Adipocyte (in vitro differentiated cells): Measurements from ENCODE around the gene ANKRD11.
"Not testable (repeated sequence)": the region's sequence is repeated elsewhere in the genome, so short reads cannot be mapped to it uniquely, and the experiment has no call there.

Source experiments
- DNase-seq: peaks from one replicate; pipeline ENCODE4 v3.0.0-alpha.2; 2015; ENCODE audit warnings: low read depth
- H3K27me3 ChIP-seq: replicated peaks from 2 replicates; pipeline ENCODE4 v1.7.0; 2013; ENCODE audit warnings: mild to moderate bottlenecking, low read length, moderate library complexity; ENCODE audit not compliant: control insufficient read depth, insufficient read depth
- H3K36me3 ChIP-seq: 2 replicates; pipeline ENCODE4 v1.7.0; 2013; ENCODE audit warnings: low read length, mild to moderate bottlenecking, moderate library complexity; ENCODE audit not compliant: control insufficient read depth, insufficient read depth, severe bottlenecking
- H3K4me1 ChIP-seq: 2 replicates; pipeline ENCODE4 v1.7.0; 2013; ENCODE audit warnings: mild to moderate bottlenecking, low read length, moderate library complexity; ENCODE audit not compliant: control insufficient read depth, insufficient read depth
- H3K4me3 ChIP-seq: 2 replicates; pipeline ENCODE4 v1.7.0; 2013; ENCODE audit warnings: mild to moderate bottlenecking, low read length, moderate library complexity
- H3K9ac ChIP-seq: 2 replicates; pipeline ENCODE4 v1.7.0; 2013; ENCODE audit warnings: mild to moderate bottlenecking, low read length, moderate library complexity
- H3K9me3 ChIP-seq: 2 replicates; pipeline ENCODE4 v1.7.0; 2013; ENCODE audit warnings: mild to moderate bottlenecking, low read length, moderate library complexity; ENCODE audit not compliant: control insufficient read depth

Gene ANKRD11

DNA sequence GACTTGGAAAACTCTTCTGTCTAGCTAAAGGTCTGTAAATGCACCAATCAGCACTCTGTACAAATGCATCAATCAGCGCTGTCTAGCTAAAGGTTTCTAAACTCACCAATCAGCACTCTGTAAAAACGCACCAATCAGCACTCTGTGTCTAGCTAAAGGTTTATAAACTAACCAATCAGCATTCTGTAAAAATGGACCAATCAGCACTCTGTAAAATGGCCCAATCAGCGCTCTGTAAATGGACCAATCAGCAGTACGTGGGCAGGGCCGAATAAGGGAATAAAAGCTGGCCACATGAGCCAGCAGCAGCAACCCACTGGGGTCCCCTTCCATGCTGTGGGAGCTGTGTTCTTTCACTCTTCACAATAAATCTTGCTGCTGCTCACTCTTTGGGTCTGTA lies 55.3 kb downstream of the ANKRD11 start:
- not testable (repeated sequence) for DNase-seq, H3K9ac ChIP-seq, H3K27me3 ChIP-seq, H3K4me3 ChIP-seq, H3K36me3 ChIP-seq, H3K9me3 ChIP-seq
- peaks cover 24% of the 10 kb centered on the region for H3K4me1 ChIP-seq

DNA sequence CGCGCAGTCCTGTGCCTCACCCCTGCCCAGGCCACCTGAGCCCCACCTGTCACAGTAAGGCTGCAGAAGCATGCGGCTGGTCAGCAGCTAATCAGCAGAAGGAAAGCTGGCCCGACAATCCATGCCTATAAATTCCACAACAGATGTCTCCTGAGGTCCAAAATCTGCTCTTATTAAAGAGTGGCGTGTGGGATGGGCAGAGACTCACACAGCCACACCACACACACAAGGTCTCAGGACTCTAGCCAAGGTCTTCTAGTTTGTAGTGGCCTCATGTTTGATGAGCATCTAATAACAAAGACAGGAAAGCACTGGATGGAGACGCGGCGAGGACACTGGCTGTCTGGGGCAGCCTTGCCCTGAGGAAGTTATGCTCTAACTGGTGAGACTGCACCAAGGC lies 55.9 kb downstream of the ANKRD11 start:
- no peaks in the 10 kb centered on the region for H3K9me3 ChIP-seq
- H3K27me3 ChIP-seq, result no peaks in the 10 kb centered on the region
- H3K4me1 ChIP-seq, result peaks cover 18% of the 10 kb centered on the region
- no peak overlapping the region for H3K4me3 ChIP-seq
- no peaks in the 10 kb centered on the region for H3K36me3 ChIP-seq
- DNase-seq, result no peak
- H3K9ac ChIP-seq, result no peak overlapping the region

DNA sequence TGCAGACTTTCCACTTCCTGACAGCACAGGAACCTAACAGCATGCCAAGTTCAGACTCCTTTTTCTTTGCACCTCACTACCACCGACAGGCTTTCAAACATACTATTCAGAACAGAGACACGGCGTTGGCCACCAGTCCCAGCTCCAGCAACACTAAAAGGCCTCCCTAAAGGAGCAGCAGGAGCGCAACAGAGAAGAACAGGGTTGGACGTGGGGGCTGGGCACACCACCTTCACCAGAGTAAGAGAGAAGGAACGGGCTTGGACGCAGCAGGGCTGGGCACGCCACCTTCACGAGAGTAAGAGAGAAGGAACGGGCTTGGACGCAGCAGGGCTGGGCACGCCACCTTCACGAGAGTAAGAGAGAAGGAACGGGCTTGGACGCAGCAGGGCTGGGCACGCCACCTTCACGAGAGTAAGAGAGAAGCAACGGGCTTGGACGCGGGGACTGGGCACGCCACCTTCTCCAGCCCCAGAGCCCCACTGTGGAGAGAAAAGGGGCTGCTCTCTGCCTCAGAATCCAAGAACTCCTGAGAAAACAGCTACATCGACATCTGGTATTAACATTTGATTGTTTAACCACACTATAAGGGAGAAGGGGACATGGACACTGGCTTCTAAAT lies 56.9 kb downstream of the ANKRD11 start:
- H3K27me3 ChIP-seq, H3K9ac ChIP-seq, H3K9me3 ChIP-seq, H3K4me3 ChIP-seq, DNase-seq, H3K36me3 ChIP-seq: not testable (repeated sequence)
- peaks cover 15% of the 10 kb centered on the region for H3K4me1 ChIP-seq

DNA sequence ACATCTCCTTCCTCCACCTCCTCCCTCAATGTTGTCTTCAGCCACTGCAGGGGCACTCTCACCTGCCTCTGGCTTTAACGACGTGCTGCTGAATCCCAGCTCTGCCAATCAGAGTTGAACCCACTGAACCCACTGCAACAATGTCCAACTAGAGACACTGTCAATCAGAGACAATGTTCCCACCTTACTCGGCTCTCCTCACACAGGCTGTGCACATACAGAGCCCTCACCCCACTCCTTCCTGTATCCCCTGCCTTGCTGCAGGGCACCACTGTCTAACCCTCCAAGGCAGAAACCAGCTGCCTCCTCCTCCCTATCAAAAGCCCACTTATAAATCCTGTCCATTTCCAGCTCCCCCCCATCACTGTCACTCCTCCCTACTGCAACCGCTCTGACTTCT lies 58.7 kb downstream of the ANKRD11 start:
- Histone ChIP-seq H3K4me1 (peaks cover 16% of the 10 kb centered on the region), H3K27me3 (no peaks in the 10 kb centered on the region), H3K36me3 (no peaks in the 10 kb centered on the region), H3K4me3 (no peak overlapping the region), H3K9ac (no peak overlapping the region), H3K9me3 (no peaks in the 10 kb centered on the region)
- no peak for DNase-seq

DNA sequence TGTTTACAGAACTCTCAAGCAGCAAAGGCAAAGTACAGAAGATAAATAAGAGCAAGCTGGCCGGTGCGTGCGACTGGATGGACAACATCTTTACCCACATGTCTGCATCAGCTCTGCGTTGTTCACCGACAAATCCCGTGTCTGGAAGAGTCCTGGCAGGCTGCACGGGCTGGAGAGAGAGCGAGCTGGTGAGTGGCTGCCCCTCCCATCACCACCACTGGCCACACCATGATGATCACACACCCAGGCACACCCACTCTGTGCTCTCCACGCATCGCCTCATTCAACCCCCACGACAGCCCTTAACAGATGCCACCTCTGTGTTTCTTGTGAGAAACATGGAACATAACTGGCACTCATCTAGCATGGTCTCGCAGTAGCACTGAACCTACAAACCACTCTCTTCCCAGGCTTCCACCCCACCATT lies 59.2 kb downstream of the ANKRD11 start:
- no peak overlapping the region for H3K4me3 ChIP-seq
- DNase-seq, result peak; percentile 89
- peaks cover 19% of the 10 kb centered on the region for H3K4me1 ChIP-seq
- no peaks in the 10 kb centered on the region for H3K36me3 ChIP-seq
- no peaks in the 10 kb centered on the region for H3K27me3 ChIP-seq
- H3K9ac ChIP-seq, result no peak overlapping the region
- no peaks in the 10 kb centered on the region for H3K9me3 ChIP-seq

DNA sequence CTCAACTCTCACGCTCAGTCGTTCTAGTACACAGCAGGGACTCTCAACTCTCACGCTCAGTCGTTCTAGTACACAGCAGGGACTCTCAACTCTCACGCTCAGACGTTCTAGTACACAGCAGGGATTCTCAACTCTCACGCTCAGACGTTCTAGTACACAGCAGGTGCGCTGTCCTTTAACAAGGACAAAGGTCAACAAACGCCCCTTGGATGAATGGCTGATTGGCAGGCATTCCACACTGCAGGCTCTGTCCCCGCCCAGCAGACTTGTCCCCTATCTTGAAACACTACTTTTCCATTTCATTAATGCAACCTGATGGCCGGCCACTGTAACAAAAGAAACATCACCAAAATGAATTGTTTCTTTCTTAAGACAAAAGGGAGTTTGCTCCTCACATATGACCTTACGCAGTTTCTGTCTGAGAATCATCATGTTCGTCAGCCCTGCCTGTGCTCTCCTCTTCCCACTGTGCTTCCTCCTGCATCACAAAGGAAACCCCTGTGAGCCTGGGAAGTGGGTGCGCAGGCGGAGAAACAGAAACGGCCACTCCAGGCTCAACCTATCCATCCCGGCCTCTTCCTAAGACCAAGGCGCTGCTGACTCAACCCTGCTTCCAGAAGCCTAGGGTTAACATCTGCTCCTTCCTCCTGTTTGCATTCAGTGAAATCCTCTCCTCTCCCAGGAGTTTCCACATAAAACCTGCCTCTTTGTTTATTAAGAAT lies 59.8 kb downstream of the ANKRD11 start:
- H3K36me3 ChIP-seq, result no peaks in the 10 kb centered on the region
- H3K4me3 ChIP-seq, result no peak overlapping the region
- H3K9ac ChIP-seq, result no peak overlapping the region
- H3K27me3 ChIP-seq, result no peaks in the 10 kb centered on the region
- no peaks in the 10 kb centered on the region for H3K9me3 ChIP-seq
- DNase-seq, result no peak
- H3K4me1 ChIP-seq, result peaks cover 19% of the 10 kb centered on the region

DNA sequence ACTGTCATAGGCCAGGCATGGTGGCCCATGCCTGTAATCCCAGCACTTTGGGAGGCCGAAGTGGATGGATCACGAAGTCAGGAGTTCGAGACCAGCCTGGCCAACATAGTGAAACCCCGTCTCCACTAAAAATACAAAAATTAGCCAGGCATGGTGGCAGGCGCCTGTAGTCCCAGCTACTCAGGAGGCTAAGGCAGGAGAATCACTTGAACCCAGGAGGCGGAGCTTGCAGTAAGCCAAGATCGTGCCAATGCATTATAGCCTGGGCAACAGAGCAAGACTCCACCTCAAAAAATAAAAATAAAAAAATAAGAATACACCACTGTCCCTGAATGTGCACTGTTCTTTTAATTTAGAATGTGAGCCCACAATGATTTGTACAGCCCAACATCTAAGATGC lies 61.8 kb downstream of the ANKRD11 start:
- H3K36me3 ChIP-seq, H3K9ac ChIP-seq, H3K27me3 ChIP-seq, DNase-seq, H3K9me3 ChIP-seq, H3K4me3 ChIP-seq: not testable (repeated sequence)
- peaks cover 21% of the 10 kb centered on the region for H3K4me1 ChIP-seq

DNA sequence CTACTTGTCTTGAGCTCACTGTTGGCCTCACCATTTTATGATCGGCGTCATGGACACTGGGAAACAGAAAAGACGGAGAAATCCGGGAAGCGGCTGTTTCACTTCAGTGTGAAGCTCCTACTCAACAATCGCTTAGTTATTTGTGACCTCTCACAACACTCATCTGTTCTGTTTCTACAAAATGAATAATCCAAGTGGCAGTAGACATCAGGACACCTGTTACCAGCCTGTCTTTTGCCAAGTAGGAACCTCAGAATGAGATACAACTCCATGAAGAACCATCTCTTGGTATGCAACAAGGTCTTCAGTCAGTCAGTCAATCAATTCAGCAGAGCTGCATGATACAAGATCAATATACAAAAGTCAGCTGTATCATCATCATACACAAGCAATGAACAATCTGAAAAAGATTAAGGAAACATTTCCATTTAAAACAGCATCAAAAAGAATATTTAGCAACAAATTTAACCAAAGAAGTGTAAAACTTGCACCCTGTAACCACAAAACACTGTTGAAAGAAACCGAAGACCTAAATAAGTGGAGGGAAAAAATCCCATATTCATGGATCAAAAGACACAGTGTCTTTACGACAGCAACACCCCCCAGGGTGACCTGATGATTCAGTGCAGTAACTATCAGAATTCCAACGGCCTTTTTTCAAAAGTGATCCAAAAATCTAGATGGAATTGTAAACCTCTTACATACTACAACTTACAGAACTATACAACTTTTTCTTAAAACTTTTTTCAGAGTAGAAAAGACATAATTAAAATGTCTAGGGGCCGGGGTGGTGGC lies 63.4 kb downstream of the ANKRD11 start:
- no peak for DNase-seq

DNA sequence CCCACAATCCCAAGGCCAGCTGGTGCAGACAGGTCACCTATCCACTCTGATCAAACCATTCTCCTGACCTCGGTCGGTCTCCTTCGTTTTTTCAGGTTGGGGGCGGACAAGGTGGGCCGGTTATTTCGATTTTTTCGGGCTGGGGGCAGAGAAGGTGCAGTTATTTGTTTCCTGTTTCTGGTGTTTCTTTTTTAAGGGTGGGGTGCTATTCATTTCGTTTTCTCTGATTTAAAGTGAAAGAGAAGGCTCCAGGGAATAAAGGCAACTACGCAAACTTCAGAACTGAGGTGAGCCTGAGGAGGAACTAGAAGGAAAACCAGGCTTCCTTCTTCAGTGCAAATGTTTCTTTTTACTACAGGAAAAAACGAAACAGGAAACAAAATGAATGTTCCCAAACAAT lies 64.8 kb downstream of the ANKRD11 start:
- Histone ChIP-seq H3K4me1 (peaks cover 17% of the 10 kb centered on the region), H3K27me3 (no peaks in the 10 kb centered on the region), H3K36me3 (no peaks in the 10 kb centered on the region), H3K4me3 (no peak overlapping the region), H3K9ac (no peak overlapping the region), H3K9me3 (no peaks in the 10 kb centered on the region)
- no peak for DNase-seq

More for the DNA sequence above, 63.4 kb downstream of the ANKRD11 start:
- peaks cover 30% of the 10 kb centered on the region for H3K4me1 ChIP-seq
- H3K36me3 ChIP-seq, result no peaks in the 10 kb centered on the region
- H3K9me3 ChIP-seq, result no peaks in the 10 kb centered on the region
- H3K27me3 ChIP-seq, result no peaks in the 10 kb centered on the region
- H3K4me3 ChIP-seq, result no peak overlapping the region
- no peak overlapping the region for H3K9ac ChIP-seq

DNA sequence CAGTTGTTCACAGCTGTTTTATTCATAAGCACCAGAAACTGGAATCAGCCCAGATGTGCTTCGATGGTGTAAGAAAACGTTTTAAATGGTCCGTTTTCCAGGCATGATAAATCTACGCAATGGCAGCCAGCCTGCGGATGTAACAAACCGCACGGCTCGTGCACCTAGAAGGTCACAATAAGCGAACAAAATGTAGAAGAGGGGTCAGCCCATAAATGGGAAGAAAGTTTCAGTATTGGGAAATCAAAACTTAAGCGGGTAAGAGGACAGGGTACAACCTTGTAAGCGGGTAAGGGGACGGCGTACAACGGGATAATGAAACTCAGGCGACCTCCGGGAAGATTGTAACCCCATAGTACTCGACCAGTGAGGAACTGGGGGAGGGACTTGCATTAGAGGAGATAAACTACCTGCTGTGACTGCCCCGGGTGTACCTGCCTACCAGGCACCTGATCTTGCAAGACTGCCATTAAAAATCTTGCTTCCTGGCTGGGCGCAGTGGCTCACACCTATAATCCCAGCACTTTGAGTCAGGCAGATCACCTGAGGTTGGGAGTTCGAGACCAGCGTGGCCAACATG lies 66.6 kb downstream of the ANKRD11 start:
- peaks cover 15% of the 10 kb centered on the region for H3K4me1 ChIP-seq
- no peaks in the 10 kb centered on the region for H3K27me3 ChIP-seq
- H3K36me3 ChIP-seq, result peaks cover 2% of the 10 kb centered on the region

More for the DNA sequence above, 66.6 kb downstream of the ANKRD11 start:
- Histone ChIP-seq H3K9me3 (no peaks in the 10 kb centered on the region), H3K9ac (no peak overlapping the region), H3K4me3 (no peak overlapping the region)
- DNase-seq, result no peak
